ENCODE results near the gene NAT8L. TPM values are rescaled to one million over a fixed set of nuclear protein-coding genes. Genes with fewer than 3 reads are reported as not detected.

Gene NAT8L
- total RNA-seq, 4 donors from 2014 or later, result 0.27 to 1.2 TPM; not detected in 2

- TF ChIP-seq POLR2A (IDR thresholded peaks at IDR 0.05) (no peak), CTCF (IDR thresholded peaks at IDR 0.05) (no peak)
- H3K27me3 ChIP-seq, result peaks cover 6 to 15% of the 10 kb centered on the region in 2 donors
These were observed 15.6 kb upstream of the NAT8L start for GRCh38 chr4:2043396-2044118.

GRCh38 chr4:2044119-2044485 lies 15.0 kb upstream of the NAT8L start:
- Histone ChIP-seq H3K4me1 (peaks cover 0 to 23% of the 10 kb centered on the region in 2 donors), H3K27ac (no peak overlapping the region), H3K9me3 (no peaks in the 10 kb centered on the region), H3K27me3 (peaks cover 6 to 15% of the 10 kb centered on the region in 2 donors), H3K4me3 (no peak overlapping the region), H3K36me3 (no peaks in the 10 kb centered on the region)
- intact Hi-C loops (cut with DNase I; ENCODE audit: low total_unique reads), result no loop called here
- no peak for TF ChIP-seq CTCF (IDR thresholded peaks at IDR 0.05)
- TF ChIP-seq POLR2A (IDR thresholded peaks at IDR 0.05), result no peak
- no peak for DNase-seq

More at GRCh38 chr4:2043396-2044118, 15.6 kb upstream of the NAT8L start:
- peaks cover 0 to 23% of the 10 kb centered on the region in 2 donors for H3K4me1 ChIP-seq
- H3K4me3 ChIP-seq, result no peak overlapping the region
- no peak for DNase-seq
- H3K27ac ChIP-seq, result no peak overlapping the region
- H3K36me3 ChIP-seq, result no peaks in the 10 kb centered on the region
- no peaks in the 10 kb centered on the region for H3K9me3 ChIP-seq
- intact Hi-C loops (cut with DNase I; ENCODE audit: low total_unique reads), result no loop called here

- DNase-seq, result no peak
- H3K4me3 ChIP-seq, result no peak overlapping the region
- H3K9me3 ChIP-seq, result no peaks in the 10 kb centered on the region
- TF ChIP-seq POLR2A (IDR thresholded peaks at IDR 0.05) (no peak), CTCF (IDR thresholded peaks at IDR 0.05) (no peak)
- H3K36me3 ChIP-seq, result no peaks in the 10 kb centered on the region
- peaks cover 0 to 23% of the 10 kb centered on the region in 2 donors for H3K4me1 ChIP-seq
- H3K27ac ChIP-seq, result no peak overlapping the region
- intact Hi-C loops (cut with DNase I; ENCODE audit: low total_unique reads), result no loop called here
- H3K27me3 ChIP-seq, result peaks cover 6 to 15% of the 10 kb centered on the region in 2 donors
These were observed 14.3 kb upstream of the NAT8L start for GRCh38 chr4:2044542-2045517.

- Histone ChIP-seq H3K36me3 (no peaks in the 10 kb centered on the region), H3K4me1 (peaks cover 0 to 20% of the 10 kb centered on the region in 2 donors), H3K27ac (no peak overlapping the region), H3K9me3 (no peaks in the 10 kb centered on the region), H3K4me3 (no peak overlapping the region), H3K27me3 (peaks cover 6 to 14% of the 10 kb centered on the region in 2 donors)
- no peak for DNase-seq
- intact Hi-C loops (cut with DNase I; ENCODE audit: low total_unique reads), result no loop called here
- TF ChIP-seq POLR2A (IDR thresholded peaks at IDR 0.05) (no peak), CTCF (IDR thresholded peaks at IDR 0.05) (no peak)
These were observed 13.6 kb upstream of the NAT8L start for GRCh38 chr4:2045518-2045951.
